ENCODE data around the gene TRIM65.

TRIM65 gene

GRCh38 chr17:75896415-75897159, at the start of gene TRIM65:
TRIM65 (minus strand) TSS chr17:75896951; CDS start chr17:75896937, 14 bp downstream.
- peak in 2 of 3 experiments; percentile 61 to 66 for DNase-seq (ENCODE audit: low read depth in 2 of 3, low spot score in 2 of 3)

- DNase-seq (ENCODE audit: low read depth in 2 of 3, low spot score in 2 of 3), result no peak
These were observed 48.5 kb upstream of the TRIM65 start for GRCh38 chr17:75945211-75945610.

GRCh38 chr17:75943491-75943890, 46.7 kb upstream of the TRIM65 start:
- no peak for DNase-seq (ENCODE audit: low read depth in 2 of 3, low spot score in 2 of 3)

- no peak for DNase-seq (ENCODE audit: low read depth in 2 of 3, low spot score in 2 of 3)
These were observed 45.7 kb upstream of the TRIM65 start for GRCh38 chr17:75942473-75942872.

GRCh38 chr17:75941442-75941819, 44.7 kb upstream of the TRIM65 start:
- DNase-seq (ENCODE audit: low read depth in 2 of 3, low spot score in 2 of 3), result no peak

GRCh38 chr17:75940727-75941441, 44.1 kb upstream of the TRIM65 start, which contains the start of gene FBF1:
FBF1 (minus strand) TSS chr17:75941042; CDS start chr17:75938149, 2,893 bp downstream.
- DNase-seq (ENCODE audit: low read depth in 2 of 3, low spot score in 2 of 3), result peak; percentile 73 to 81 (median 79)

GRCh38 chr17:75937652-75938051, 40.9 kb upstream of the TRIM65 start:
- DNase-seq (ENCODE audit: low read depth in 2 of 3, low spot score in 2 of 3), result no peak

- no peak for DNase-seq (ENCODE audit: low read depth in 2 of 3, low spot score in 2 of 3)
These were observed 37.1 kb upstream of the TRIM65 start for GRCh38 chr17:75933808-75934207.

GRCh38 chr17:75932852-75933251, 36.1 kb upstream of the TRIM65 start:
- no peak for DNase-seq (ENCODE audit: low read depth in 2 of 3, low spot score in 2 of 3)

- DNase-seq (ENCODE audit: low read depth in 2 of 3, low spot score in 2 of 3), result no peak
These were observed 34.3 kb upstream of the TRIM65 start for GRCh38 chr17:75931062-75931461.

GRCh38 chr17:75927286-75927922, 30.7 kb upstream of the TRIM65 start:
- no peak for DNase-seq (ENCODE audit: low read depth in 2 of 3, low spot score in 2 of 3)

- DNase-seq (ENCODE audit: low read depth in 2 of 3, low spot score in 2 of 3), result no peak
These were observed 29.7 kb upstream of the TRIM65 start for GRCh38 chr17:75926456-75926855.

- DNase-seq (ENCODE audit: low read depth in 2 of 3, low spot score in 2 of 3), result no peak
These were observed 29.2 kb upstream of the TRIM65 start for GRCh38 chr17:75925912-75926311.

GRCh38 chr17:75925103-75925502, 28.4 kb upstream of the TRIM65 start:
- DNase-seq (ENCODE audit: low read depth in 2 of 3, low spot score in 2 of 3), result no peak

GRCh38 chr17:75922963-75923874, 26.5 kb upstream of the TRIM65 start:
- DNase-seq (ENCODE audit: low read depth in 2 of 3, low spot score in 2 of 3), result no peak

- DNase-seq (ENCODE audit: low read depth in 2 of 3, low spot score in 2 of 3), result no peak
These were observed 25.6 kb upstream of the TRIM65 start for GRCh38 chr17:75922173-75922961.

GRCh38 chr17:75921596-75921995, 24.8 kb upstream of the TRIM65 start:
- no peak for DNase-seq (ENCODE audit: low read depth in 2 of 3, low spot score in 2 of 3)

GRCh38 chr17:75920045-75920560, 23.4 kb upstream of the TRIM65 start:
- no peak for DNase-seq (ENCODE audit: low read depth in 2 of 3, low spot score in 2 of 3)

- DNase-seq (ENCODE audit: low read depth in 2 of 3, low spot score in 2 of 3), result no peak
These were observed 22.9 kb upstream of the TRIM65 start for GRCh38 chr17:75919611-75920010.

- no peak for DNase-seq (ENCODE audit: low read depth in 2 of 3, low spot score in 2 of 3)
These were observed 21.2 kb upstream of the TRIM65 start for GRCh38 chr17:75917917-75918445.

Data from activated CD8-positive, alpha-beta memory T cell treated with anti-CD3 and anti-CD28 coated beads for 48 hours (primary cell).